Central memory CD8-positive, alpha-beta T cell (primary cell): Measurements from ENCODE around the gene TBC1D25.

Source experiments
- ATAC-seq: fragments of 150-1000 bp; cut with Tn5 transposase; replicated peaks from 2 replicates; pipeline ENCODE4 v1.10.0; 2022; ENCODE audit warnings: mild to moderate bottlenecking, moderate FRiP score, moderate number of reproducible peaks; ENCODE audit not compliant: poor library complexity, severe bottlenecking; ENCODE audit errors: extremely low read depth
- DNase-seq, 2 donors: peaks; one replicate each; pipeline ENCODE4 v3.0.0; 2021; ENCODE audit warnings: low spot score in 2 of 2
- H3K27ac Mint-ChIP-seq: one replicate; pipeline ENCODE4 v1.8.0; 2022; ENCODE audit warnings: low read depth, mild to moderate bottlenecking, moderate library complexity, mixed read lengths
- H3K27me3 Mint-ChIP-seq: one replicate; pipeline ENCODE4 v1.8.0; 2022; ENCODE audit warnings: mixed read lengths
- H3K36me3 Mint-ChIP-seq: one replicate; pipeline ENCODE4 v1.8.0; 2022; ENCODE audit warnings: mild to moderate bottlenecking, moderate library complexity, mixed read lengths; ENCODE audit not compliant: insufficient read depth
- H3K4me1 Mint-ChIP-seq: one replicate; pipeline ENCODE4 v1.8.0; 2022; ENCODE audit warnings: mixed read lengths
- H3K4me3 Mint-ChIP-seq: one replicate; pipeline ENCODE4 v1.8.0; 2022; ENCODE audit warnings: mild to moderate bottlenecking, moderate library complexity, mixed read lengths
- H3K9me3 Mint-ChIP-seq: one replicate; pipeline ENCODE4 v1.8.0; 2022; ENCODE audit warnings: mixed read lengths

The TBC1D25 gene

GRCh38 chrX:48599341-48599740 is 59.8 kb downstream of the TBC1D25 start:
- ATAC-seq (no peak), DNase-seq (no peak)
- Mint-ChIP-seq H3K36me3 (peaks cover 22% of the 10 kb centered on the region), H3K4me1 (peaks cover 17% of the 10 kb centered on the region), H3K27ac (no peak overlapping the region), H3K27me3 (no peaks in the 10 kb centered on the region), H3K9me3 (no peaks in the 10 kb centered on the region), H3K4me3 (no peak overlapping the region)

DNA sequence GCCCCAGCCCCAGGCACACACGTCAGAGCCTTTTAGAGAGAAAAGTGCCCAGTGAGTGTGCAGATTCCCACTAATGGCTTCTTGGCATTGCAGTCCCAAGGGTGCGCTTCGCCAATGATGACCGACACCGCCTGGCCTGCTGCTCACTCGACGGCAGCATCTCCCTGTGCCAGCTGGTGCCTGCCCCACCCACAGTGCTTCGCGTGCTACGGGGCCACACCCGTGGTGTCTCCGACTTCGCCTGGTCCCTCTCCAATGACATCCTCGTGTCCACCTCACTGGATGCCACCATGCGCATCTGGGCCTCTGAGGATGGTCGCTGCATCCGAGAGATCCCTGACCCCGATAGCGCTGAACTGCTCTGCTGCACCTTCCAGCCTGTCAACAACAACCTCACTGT is 60.7 kb downstream of the TBC1D25 start:
- Mint-ChIP-seq H3K27ac (no peak overlapping the region), H3K4me1 (peaks cover 17% of the 10 kb centered on the region), H3K4me3 (no peak overlapping the region), H3K36me3 (peaks cover 22% of the 10 kb centered on the region), H3K27me3 (no peaks in the 10 kb centered on the region), H3K9me3 (no peaks in the 10 kb centered on the region)
- DNase-seq (no peak), ATAC-seq (no peak)

DNA sequence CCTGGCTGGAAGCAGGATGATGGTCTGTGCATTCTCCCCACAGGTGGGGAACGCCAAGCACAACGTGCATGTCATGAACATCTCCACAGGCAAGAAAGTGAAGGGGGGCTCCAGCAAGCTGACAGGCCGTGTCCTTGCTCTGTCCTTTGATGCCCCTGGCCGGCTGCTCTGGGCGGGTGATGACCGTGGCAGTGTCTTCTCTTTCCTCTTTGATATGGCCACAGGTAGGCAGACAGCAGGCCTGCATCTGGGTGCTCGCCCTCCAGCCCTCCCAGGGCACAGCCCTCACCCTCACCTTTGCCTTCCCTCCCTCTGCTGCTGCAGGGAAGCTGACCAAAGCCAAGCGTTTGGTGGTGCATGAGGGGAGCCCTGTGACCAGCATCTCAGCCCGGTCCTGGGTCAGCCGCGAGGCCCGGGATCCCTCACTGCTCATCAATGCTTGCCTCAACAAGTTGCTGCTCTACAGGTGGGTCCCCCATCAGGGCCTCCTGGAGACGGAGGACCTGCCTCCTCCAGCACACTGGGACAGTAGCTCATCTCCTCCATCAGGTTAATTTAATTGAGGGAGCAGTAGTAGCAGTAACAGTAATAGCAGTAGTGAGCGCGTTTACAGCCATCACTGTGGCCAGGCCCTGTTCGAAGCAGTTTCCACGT is 62.4 kb downstream of the TBC1D25 start:
- Mint-ChIP-seq H3K4me1 (peaks cover 17% of the 10 kb centered on the region), H3K27ac (no peak overlapping the region), H3K9me3 (no peaks in the 10 kb centered on the region), H3K36me3 (peaks cover 22% of the 10 kb centered on the region), H3K27me3 (no peaks in the 10 kb centered on the region), H3K4me3 (no peak overlapping the region)
- DNase-seq (no peak), ATAC-seq (no peak)

DNA sequence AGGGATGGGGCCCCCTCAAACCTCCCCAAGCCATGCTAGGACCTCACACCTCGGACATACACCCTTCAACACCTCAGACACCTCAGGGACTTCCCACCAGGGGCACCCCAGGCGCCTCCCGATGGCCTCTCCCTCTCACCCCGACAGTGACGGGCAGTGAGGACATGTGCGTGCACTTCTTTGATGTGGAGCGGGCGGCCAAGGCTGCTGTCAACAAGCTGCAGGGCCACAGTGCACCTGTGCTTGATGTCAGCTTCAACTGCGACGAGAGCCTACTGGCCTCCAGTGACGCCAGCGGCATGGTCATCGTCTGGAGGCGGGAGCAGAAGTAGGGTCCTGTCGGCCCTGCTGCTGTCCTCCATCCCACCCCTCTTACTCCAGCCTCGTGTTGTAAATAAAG is 65.2 kb downstream of the TBC1D25 start:
- H3K9me3 Mint-ChIP-seq, result no peaks in the 10 kb centered on the region
- ATAC-seq, result no peak

GRCh38 chrX:48606091-48606490 is 66.6 kb downstream of the TBC1D25 start:
- peaks cover 5% of the 10 kb centered on the region for H3K36me3 Mint-ChIP-seq
- H3K27ac Mint-ChIP-seq, result no peak overlapping the region
- no peak for DNase-seq
- no peaks in the 10 kb centered on the region for H3K4me1 Mint-ChIP-seq
- H3K9me3 Mint-ChIP-seq, result no peaks in the 10 kb centered on the region
- H3K27me3 Mint-ChIP-seq, result no peaks in the 10 kb centered on the region
- no peak overlapping the region for H3K4me3 Mint-ChIP-seq
- no peak for ATAC-seq

More for the DNA sequence above, 65.2 kb downstream of the TBC1D25 start:
- Mint-ChIP-seq H3K27me3 (no peaks in the 10 kb centered on the region), H3K4me3 (no peak overlapping the region), H3K27ac (no peak overlapping the region), H3K36me3 (peaks cover 6% of the 10 kb centered on the region), H3K4me1 (no peaks in the 10 kb centered on the region)
- DNase-seq, result no peak

- Mint-ChIP-seq H3K4me3 (no peak overlapping the region), H3K4me1 (no peaks in the 10 kb centered on the region), H3K27me3 (no peaks in the 10 kb centered on the region), H3K9me3 (no peaks in the 10 kb centered on the region), H3K36me3 (no peaks in the 10 kb centered on the region), H3K27ac (no peak overlapping the region)
- DNase-seq, result no peak
- ATAC-seq, result no peak
Observed at GRCh38 chrX:48611703-48612102, 72.2 kb downstream of the TBC1D25 start.
